HTERT RPE-1 (cell line): ENCODE data around the gene THEMIS.

ENCODE experiments used
- in situ Hi-C: fragments of 300-500 bp; cut with MboI; formaldehyde crosslinking; loops from 4 replicates; pipeline ENCODE4 v1.14.3; 2020; ENCODE audit warnings: low sequenced_read_pairs

The THEMIS gene

GRCh38 chr6:127865108-127865507 lies 35.8 kb downstream of the THEMIS start:
- in situ Hi-C loops: no loop called here

- in situ Hi-C loops: no loop called here
Observed at GRCh38 chr6:127864701-127865100, 36.2 kb downstream of the THEMIS start.

DNA sequence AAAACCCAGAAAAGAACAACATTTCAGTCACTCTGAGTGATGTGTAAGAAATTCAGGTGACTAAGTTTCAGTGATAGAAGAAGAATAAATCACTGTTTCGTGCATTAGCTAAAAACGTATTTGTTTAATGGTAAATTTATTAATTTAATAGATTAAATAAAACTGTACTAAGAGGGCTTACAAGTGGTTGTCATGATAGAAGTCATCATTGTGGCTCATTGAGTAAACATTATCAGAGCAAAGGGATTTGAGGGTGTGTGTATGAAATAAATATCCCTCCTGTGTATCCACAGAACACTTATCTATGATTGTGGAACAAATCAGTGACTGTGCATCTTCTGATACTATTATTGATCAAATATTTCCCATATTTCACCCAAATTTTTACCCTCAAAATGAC lies 40.1 kb downstream of the THEMIS start:
- in situ Hi-C loops: no loop called here

GRCh38 chr6:127859956-127860355 lies 40.9 kb downstream of the THEMIS start:
- in situ Hi-C loops: no loop called here

GRCh38 chr6:127858727-127859391 lies 42.0 kb downstream of the THEMIS start:
- in situ Hi-C loops: no loop called here

GRCh38 chr6:127857051-127857637 lies 43.7 kb downstream of the THEMIS start:
- in situ Hi-C loops: no loop called here

GRCh38 chr6:127855542-127856159 lies 45.2 kb downstream of the THEMIS start:
- in situ Hi-C loops: no loop called here

GRCh38 chr6:127854009-127854408 lies 46.8 kb downstream of the THEMIS start:
- in situ Hi-C loops: no loop called here

DNA sequence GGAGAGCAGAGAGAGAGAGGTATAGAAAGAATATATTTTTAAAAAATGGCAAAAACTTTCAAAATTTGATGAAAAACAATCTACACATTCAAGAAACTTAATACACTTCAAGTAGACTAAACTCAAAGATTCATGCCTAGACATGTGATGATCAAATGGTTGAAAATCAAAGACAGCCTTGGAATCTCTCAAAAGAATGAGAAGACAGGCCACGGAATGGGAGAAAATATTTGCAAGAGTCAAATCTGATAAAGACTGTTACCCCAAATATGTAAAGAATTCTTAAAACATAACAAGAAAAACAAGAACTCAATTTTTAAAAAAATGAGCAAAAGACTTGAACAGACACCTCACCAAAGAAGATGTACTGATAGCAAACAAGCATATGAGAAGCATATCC lies 49.7 kb downstream of the THEMIS start:
- in situ Hi-C loops: no loop called here

DNA sequence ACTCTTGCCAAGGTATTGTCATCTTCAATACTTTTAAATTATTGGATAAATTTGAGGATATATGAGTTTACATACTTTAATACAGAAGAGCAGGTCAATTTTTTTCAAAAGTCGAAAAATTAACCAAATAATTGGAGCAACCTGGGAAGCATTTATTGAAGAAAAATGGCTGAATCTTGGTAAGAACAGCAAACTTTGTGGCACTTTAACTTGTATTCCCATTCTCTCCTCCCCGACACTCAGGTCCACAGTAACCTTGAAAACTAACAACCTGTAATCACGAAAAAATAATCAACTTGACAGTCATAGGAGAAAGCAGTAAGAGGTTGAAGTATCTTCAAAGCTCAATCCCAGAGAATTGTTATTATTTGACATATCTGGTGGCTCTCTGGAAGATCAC lies 55.6 kb downstream of the THEMIS start:
- in situ Hi-C loops: no loop called here

DNA sequence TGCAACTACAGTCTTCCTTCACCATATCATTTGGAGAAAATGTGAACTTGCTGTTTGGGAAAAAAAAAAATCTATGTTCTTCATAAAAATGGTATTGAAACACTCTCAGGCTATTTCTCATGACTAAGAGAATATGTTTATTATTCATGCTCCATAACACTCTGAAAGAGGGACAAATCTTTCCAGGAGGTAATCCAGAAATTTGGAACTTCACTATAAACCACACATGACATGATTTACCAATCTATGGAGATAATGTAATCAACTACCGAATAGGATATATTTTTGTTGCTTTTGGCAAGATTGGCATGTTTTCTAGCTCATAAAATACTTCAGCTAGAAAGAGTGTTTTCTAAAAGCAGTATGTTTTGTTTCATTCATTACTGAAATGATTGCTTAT lies 56.3 kb downstream of the THEMIS start:
- in situ Hi-C loops: no loop called here

- in situ Hi-C loops: no loop called here
Observed at GRCh38 chr6:127843582-127843981, 57.3 kb downstream of the THEMIS start.

DNA sequence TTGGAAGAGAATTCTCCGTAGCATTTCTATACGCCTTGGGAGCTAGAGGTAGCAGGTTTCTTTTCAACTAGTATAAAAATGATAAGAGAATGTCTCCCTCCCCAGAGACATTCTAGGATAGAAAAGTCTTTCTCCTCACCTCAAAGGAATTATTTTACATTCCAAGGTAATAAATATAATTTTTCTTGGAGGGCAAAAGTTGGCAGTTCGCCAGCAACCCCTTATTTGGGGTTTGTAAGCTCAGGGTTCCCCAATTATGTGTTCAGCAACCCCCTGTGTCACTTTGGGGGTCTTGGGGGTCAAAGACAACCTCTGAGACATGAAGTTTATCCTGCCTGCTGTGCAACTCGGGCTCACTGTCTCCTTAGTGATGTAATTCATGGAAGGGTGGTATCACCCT lies 58.3 kb downstream of the THEMIS start:
- in situ Hi-C loops: no loop called here

- in situ Hi-C loops: no loop called here
Observed at GRCh38 chr6:127841811-127842210, 59.0 kb downstream of the THEMIS start.

DNA sequence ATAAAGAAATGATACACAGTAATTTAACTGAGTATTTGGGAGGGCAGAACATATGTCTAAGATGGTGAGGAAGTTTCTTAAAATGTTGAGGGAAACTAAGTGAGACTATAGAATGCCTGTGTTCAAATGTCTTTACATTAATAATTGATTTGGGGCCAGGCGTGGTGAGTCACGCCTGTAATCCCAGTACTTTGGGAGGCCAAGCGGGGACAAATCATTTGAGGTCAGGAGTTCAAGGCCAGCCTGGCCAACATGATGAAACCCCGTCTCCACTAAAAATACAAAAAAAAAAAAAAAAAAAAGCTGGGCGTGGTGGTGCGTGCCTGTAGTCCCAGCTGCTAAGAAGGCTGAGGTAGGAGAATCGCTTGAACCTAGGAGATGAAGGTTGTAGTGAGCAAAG lies 66.7 kb downstream of the THEMIS start:
- in situ Hi-C loops: no loop called here

GRCh38 chr6:127833336-127833735 lies 67.5 kb downstream of the THEMIS start:
- in situ Hi-C loops: no loop called here

GRCh38 chr6:127832381-127832780 lies 68.5 kb downstream of the THEMIS start:
- in situ Hi-C loops: no loop called here

DNA sequence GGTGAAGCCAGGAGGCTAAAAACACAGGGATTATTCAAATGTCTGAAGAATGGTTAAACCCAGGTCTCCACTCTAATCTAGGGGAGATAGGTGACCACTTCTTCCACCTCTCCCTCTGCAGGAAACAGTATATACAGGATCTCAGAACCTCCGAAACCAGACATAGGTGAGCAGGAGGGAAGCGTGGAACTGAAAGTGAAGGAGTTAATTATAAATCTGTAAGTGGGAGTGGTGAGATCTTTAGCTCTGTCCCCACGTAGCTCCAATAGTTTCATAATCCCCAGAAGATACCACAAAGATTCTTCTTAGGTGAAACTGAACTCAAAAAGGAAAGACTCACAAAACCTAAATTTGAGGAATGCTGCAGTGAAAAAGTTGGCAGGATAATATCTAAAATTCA lies 76.8 kb downstream of the THEMIS start:
- in situ Hi-C loops: no loop called here

GRCh38 chr6:127821431-127821830 lies 79.4 kb downstream of the THEMIS start:
- in situ Hi-C loops: no loop called here

DNA sequence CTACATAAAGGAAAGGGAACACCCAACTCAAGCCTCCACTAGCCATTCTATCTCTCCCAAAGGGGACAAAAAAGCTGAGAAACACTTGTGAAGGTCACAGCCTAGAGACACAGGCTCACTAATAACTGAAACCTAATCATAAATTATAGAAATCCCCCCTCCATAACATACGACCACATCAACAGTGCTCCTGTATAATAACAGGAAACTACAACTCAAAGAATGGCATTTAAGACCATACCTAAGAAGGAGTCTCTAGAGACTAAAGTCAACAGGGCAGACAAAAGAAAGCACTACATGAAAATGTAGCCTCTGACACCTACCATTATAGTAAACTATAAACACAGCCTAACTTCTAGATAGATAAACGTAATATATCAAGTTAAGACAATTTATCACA lies 82.7 kb downstream of the THEMIS start:
- in situ Hi-C loops: no loop called here

GRCh38 chr6:127816643-127817042 lies 84.2 kb downstream of the THEMIS start:
- in situ Hi-C loops: no loop called here

DNA sequence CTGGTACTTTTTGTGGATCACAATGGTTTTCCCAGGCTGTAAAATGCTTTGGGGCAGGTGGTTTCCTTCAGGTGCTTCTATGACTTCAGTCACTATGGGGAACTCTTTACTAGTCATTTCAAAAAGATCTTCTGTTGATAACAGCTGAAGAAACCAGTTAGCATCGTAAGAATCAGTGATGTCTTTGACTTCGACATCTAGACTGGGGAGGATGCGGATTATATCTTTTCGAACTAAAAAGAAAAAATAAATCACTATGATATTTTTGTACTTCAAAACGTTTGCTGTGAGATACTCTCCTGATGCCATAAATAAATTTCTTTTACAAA lies 87.2 kb downstream of the THEMIS start:
- in situ Hi-C loops: no loop called here
